ENCODE measurements around the gene REEP5.
"Not testable (repeated sequence)": the region's sequence is repeated elsewhere in the genome, so short reads cannot be mapped to it uniquely, and the experiment has no call there.

REEP5 gene

GRCh38 chr5:112885001-112885400 is 37.0 kb downstream of the REEP5 start:
- no peak for DNase-seq (ENCODE audit: low read depth)

GRCh38 chr5:112883192-112883591 is 38.8 kb downstream of the REEP5 start:
- DNase-seq (ENCODE audit: low read depth), result no peak

- no peak for DNase-seq (ENCODE audit: low read depth)
Measured at GRCh38 chr5:112880219-112880964, 41.6 kb downstream of the REEP5 start.

GRCh38 chr5:112878760-112879159 is 43.3 kb downstream of the REEP5 start:
- no peak for DNase-seq (ENCODE audit: low read depth)

- DNase-seq (ENCODE audit: low read depth), result no peak
Measured at GRCh38 chr5:112878101-112878500, 43.9 kb downstream of the REEP5 start.

GRCh38 chr5:112876362-112876761 is 45.7 kb downstream of the REEP5 start:
- no peak for DNase-seq (ENCODE audit: low read depth)

- peak; percentile 76 for DNase-seq (ENCODE audit: low read depth)
Measured at GRCh38 chr5:112870966-112871365, 51.1 kb downstream of the REEP5 start.

GRCh38 chr5:112869948-112870347 is 52.1 kb downstream of the REEP5 start:
- DNase-seq (ENCODE audit: low read depth), result no peak

GRCh38 chr5:112867411-112867810 is 54.6 kb downstream of the REEP5 start:
- no peak for DNase-seq (ENCODE audit: low read depth)

- DNase-seq (ENCODE audit: low read depth), result no peak
Measured at GRCh38 chr5:112866739-112867138, 55.3 kb downstream of the REEP5 start.

- DNase-seq (ENCODE audit: low read depth), result no peak
Measured at GRCh38 chr5:112865128-112865527, 56.9 kb downstream of the REEP5 start.

- DNase-seq (ENCODE audit: low read depth), result no peak
Measured at GRCh38 chr5:112863549-112863948, 58.5 kb downstream of the REEP5 start.

GRCh38 chr5:112862085-112862484 is 59.9 kb downstream of the REEP5 start:
- DNase-seq (ENCODE audit: low read depth), result no peak

- no peak for DNase-seq (ENCODE audit: low read depth)
Measured at GRCh38 chr5:112861638-112861985, 60.4 kb downstream of the REEP5 start.

GRCh38 chr5:112860929-112861637 is 60.9 kb downstream of the REEP5 start, which contains the start of gene SRP19:
Gene SRP19 (plus strand): TSS chr5:112861287. CDS start chr5:112861377, 90 bp downstream.
- peak; percentile 97 for DNase-seq (ENCODE audit: low read depth)

GRCh38 chr5:112860571-112860928 is 61.5 kb downstream of the REEP5 start:
- DNase-seq (ENCODE audit: low read depth), result not testable (repeated sequence)

- no peak for DNase-seq (ENCODE audit: low read depth)
Measured at GRCh38 chr5:112857866-112858265, 64.2 kb downstream of the REEP5 start.

GRCh38 chr5:112854651-112855050 is 67.4 kb downstream of the REEP5 start:
- no peak for DNase-seq (ENCODE audit: low read depth)

GRCh38 chr5:112849912-112850311 is 72.1 kb downstream of the REEP5 start:
- DNase-seq (ENCODE audit: low read depth), result no peak

- DNase-seq (ENCODE audit: low read depth), result peak; percentile 78
Measured at GRCh38 chr5:112848116-112848811, 73.8 kb downstream of the REEP5 start.

- no peak for DNase-seq (ENCODE audit: low read depth)
Measured at GRCh38 chr5:112847306-112847705, 74.7 kb downstream of the REEP5 start.

- no peak for DNase-seq (ENCODE audit: low read depth)
Measured at GRCh38 chr5:112846556-112846955, 75.5 kb downstream of the REEP5 start.

- DNase-seq (ENCODE audit: low read depth), result no peak
Measured at GRCh38 chr5:112844489-112844888, 77.5 kb downstream of the REEP5 start.
